Lung (tissue), 12 donors: Measurements from ENCODE around the gene DUOXA1. TPM values are rescaled to one million over a fixed set of nuclear protein-coding genes. Genes with fewer than 3 reads are reported as not detected.

Experiments used
- ATAC-seq: fragments of 200-7000 bp; cut with Tn5 transposase; one replicate; pipeline ENCODE4 v1.9.1; 2020; ENCODE audit warnings: moderate number of reproducible peaks; ENCODE audit not compliant: insufficient read depth, low FRiP score
- DNase-seq, 3 donors: peaks; one replicate each; pipeline ENCODE4 v3.0.0-alpha.2; 2013 to 2017
- H3K27ac ChIP-seq, 2 donors: one replicate each; pipeline ENCODE4 v1.5.1; 2013; ENCODE audit warnings: mild to moderate bottlenecking in 2 of 2, moderate library complexity in 2 of 2, control low read depth in 1 of 2, inconsistent platforms in 1 of 2, low read depth in 1 of 2, low read length in 1 of 2
- H3K27me3 ChIP-seq, 3 donors: one replicate each; pipeline ENCODE4 v1.5.1; 2013; ENCODE audit warnings: low read length in 2 of 3; ENCODE audit not compliant: control insufficient read depth in 3 of 3, insufficient read depth in 3 of 3
- H3K36me3 ChIP-seq, 4 donors: one replicate each; pipeline ENCODE4 v1.5.1; 2013; ENCODE audit warnings: low read length in 4 of 4, mild to moderate bottlenecking in 1 of 4, moderate library complexity in 1 of 4; ENCODE audit not compliant: control insufficient read depth in 4 of 4, insufficient read depth in 4 of 4
- H3K4me1 ChIP-seq, 5 donors: one replicate each; pipeline ENCODE4 v1.5.1; 2013; ENCODE audit warnings: low read length in 5 of 5, mild to moderate bottlenecking in 2 of 5, moderate library complexity in 1 of 5; ENCODE audit not compliant: control insufficient read depth in 5 of 5, insufficient read depth in 5 of 5
- H3K4me3 ChIP-seq: one replicate; pipeline ENCODE4 v1.5.1; 2013; ENCODE audit warnings: mild to moderate bottlenecking, control low read depth, moderate library complexity
- H3K9ac ChIP-seq, 2 donors: one replicate each; pipeline ENCODE4 v1.5.1; 2013; ENCODE audit warnings: low read length in 2 of 2, control low read depth in 1 of 2; ENCODE audit not compliant: insufficient read depth in 1 of 2
- H3K9me3 ChIP-seq, 4 donors: one replicate each; pipeline ENCODE4 v1.5.1; 2013; ENCODE audit warnings: low read length in 3 of 4, mild to moderate bottlenecking in 1 of 4, moderate library complexity in 1 of 4; ENCODE audit not compliant: control insufficient read depth in 4 of 4, insufficient read depth in 3 of 4
- CTCF ChIP-seq: IDR thresholded peaks from 2 replicates; pipeline ENCODE4 v1.5.1; 2012; ENCODE audit warnings: mild to moderate bottlenecking; ENCODE audit errors: control extremely low read depth, extremely low read depth
- WGBS, 2 donors: extraction: QIAGEN DNeasy Blood & Tissue Kit; methylation state at CpG; one replicate each; pipeline ENCODE4 v1.1.7; 2013; 5-methylcytosine and 5-hydroxymethylcytosine counted together
- polyA plus RNA-seq, 2 donors: library from polyadenylated mRNA; stranded (reverse); fragments of 200-250 nt; gene quantifications; one replicate each; pipeline ENCODE4 v1.2.1, GENCODE V29; 2013
- total RNA-seq, 2 donors: library from RNA; depleted of rRNA in 1 of 2; stranded (reverse); fragments of >200 nt in 1 of 2; gene quantifications; one replicate each; pipeline ENCODE4 v1.2.1, GENCODE V29; 2014 to 2021
- donor health status: control.
- donor health status: control.
- donor health status: Bipolar disorder and iron deficiency.
- donor health status: healthy.
- donor health status: DM: yes; HTN: yes; CAD: no.

The DUOXA1 gene
- total and polyA plus RNA-seq, 4 donors = 42.6 to 203 (median 108) TPM

DNA sequence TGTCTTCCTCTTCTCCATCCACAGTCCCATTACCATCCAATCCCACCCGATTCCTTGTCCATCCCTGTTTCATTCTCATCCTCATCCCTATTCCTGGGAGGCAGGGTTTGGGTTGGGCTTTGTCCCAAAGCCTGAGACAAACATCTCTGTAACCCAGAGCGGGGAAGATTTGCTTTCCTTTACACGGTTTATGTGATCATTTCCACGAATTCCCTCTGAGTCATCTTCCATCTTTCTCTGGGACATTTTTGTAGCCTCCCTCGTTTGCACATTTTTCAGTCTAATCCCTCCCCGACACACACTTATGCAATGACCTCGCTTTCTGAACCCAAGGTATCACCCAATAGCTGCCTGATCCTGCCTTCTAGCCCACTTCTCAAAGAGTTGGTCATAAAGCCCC is 38.5 kb downstream of the DUOXA1 start:
- no peak for TF ChIP-seq CTCF
- Histone ChIP-seq H3K4me3 (no peak overlapping the region), H3K36me3 (no peaks in the 10 kb centered on the region), H3K9me3 (peaks cover 0 to 3% (median 0%) of the 10 kb centered on the region in 4 donors), H3K9ac (no peak overlapping the region), H3K4me1 (no peaks in the 10 kb centered on the region), H3K27ac (no peak overlapping the region), H3K27me3 (peaks cover 0 to 6% (median 6%) of the 10 kb centered on the region in 3 donors)
- DNase-seq = no peak
- ATAC-seq = no peak
- WGBS, 2 donors = 65 to 70% methylated on average over 7 of the region's 7 CpGs

GRCh38 chr15:45089712-45090373 is 39.8 kb downstream of the DUOXA1 start:
- no peak for TF ChIP-seq CTCF
- no peak for ATAC-seq

DNA sequence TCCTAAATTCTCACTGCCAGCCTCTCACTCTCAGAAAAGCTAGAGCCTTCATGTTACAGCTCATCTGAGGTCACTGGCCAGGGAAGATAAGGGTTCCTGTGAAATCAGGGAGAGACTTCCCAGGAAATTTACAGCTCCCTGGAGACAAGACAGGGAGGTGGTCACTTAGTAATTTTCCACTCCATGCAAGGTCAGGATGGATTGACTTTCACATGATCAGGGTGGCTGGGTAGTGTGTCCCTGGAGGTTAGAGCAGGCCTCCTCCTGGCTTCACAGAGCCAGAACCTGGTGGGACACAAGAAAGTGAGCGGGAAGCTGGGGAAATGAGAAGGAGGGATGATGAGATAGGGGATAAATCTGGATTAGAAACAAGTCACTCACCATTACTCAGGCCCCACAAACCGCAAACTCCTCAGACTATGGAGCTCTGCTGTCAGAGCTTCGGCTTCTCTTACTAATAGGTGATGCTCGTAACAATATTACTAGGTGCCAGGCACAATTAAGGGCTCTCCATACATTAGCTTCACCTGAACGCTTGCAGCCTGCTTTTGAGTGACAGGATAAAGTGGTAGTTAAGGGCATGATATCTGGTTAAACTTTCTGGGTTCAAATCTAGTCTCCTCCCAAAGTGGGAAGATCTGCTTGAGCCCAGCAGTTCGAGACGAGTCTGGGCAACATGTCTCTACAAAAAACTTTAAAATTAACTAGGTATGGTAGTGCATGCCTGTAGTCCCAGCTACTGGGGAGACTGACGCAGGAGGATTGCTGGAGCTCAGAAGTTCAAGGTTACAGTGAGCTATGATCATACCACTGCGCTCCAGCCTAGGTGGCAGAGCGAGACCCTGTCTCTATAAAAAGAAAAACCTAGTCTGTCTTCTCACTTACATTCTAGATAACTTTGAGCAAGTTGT is 40.6 kb downstream of the DUOXA1 start:
- Histone ChIP-seq H3K4me1 (no peaks in the 10 kb centered on the region), H3K4me3 (no peak overlapping the region), H3K27me3 (peaks cover 0 to 9% (median 6%) of the 10 kb centered on the region in 3 donors), H3K9me3 (peaks cover 0 to 3% (median 0%) of the 10 kb centered on the region in 4 donors), H3K27ac (no peak overlapping the region), H3K9ac (no peak overlapping the region), H3K36me3 (no peaks in the 10 kb centered on the region)
- DNase-seq (no peak), ATAC-seq (no peak)
- WGBS, 2 donors = 89 to 90% methylated on average over 10 of the region's 10 CpGs
- TF ChIP-seq CTCF = no peak

More at GRCh38 chr15:45089712-45090373, 39.8 kb downstream of the DUOXA1 start:
- Histone ChIP-seq H3K4me3 (no peak overlapping the region), H3K4me1 (no peaks in the 10 kb centered on the region), H3K36me3 (no peaks in the 10 kb centered on the region), H3K9me3 (peaks cover 0 to 3% (median 0%) of the 10 kb centered on the region in 4 donors), H3K27ac (no peak overlapping the region), H3K27me3 (peaks cover 0 to 6% (median 6%) of the 10 kb centered on the region in 3 donors), H3K9ac (no peak overlapping the region)
- 54 to 56% methylated on average over 3 of the region's 3 CpGs for WGBS, 2 donors
- DNase-seq = no peak
